HS-5 (cell line): ENCODE measurements around the gene TRNP1.

Experiments
- DNase-seq: peaks from one replicate; pipeline ENCODE4 v3.0.0-alpha.2; 2012; ENCODE audit warnings: low read depth

TRNP1 gene

GRCh38 chr1:27026621-27027574, 33.4 kb downstream of the TRNP1 start:
- DNase-seq, result no peak

GRCh38 chr1:27027575-27028250, 34.2 kb downstream of the TRNP1 start:
- DNase-seq, result no peak

DNA sequence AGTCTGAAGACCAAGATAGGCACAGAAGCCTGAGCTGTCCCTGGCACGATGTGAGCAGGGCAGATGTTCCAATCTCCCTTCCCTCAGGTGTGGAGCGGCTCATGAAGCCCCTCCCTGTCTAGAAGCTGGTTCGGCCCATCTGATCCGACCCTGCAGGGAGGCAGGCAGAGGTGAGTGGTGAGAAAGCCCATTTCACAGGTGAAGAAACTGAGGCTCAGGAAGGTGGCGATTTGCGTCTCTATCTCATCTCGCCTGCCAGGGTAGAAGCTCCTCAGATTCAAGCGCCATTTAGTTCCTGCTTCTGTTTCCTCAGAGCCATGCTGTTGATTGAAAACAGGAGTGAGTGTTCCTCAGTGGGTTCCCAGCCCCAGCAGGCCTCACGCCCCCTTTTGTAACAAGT, 36.0 kb downstream of the TRNP1 start:
- DNase-seq, result no peak

DNA sequence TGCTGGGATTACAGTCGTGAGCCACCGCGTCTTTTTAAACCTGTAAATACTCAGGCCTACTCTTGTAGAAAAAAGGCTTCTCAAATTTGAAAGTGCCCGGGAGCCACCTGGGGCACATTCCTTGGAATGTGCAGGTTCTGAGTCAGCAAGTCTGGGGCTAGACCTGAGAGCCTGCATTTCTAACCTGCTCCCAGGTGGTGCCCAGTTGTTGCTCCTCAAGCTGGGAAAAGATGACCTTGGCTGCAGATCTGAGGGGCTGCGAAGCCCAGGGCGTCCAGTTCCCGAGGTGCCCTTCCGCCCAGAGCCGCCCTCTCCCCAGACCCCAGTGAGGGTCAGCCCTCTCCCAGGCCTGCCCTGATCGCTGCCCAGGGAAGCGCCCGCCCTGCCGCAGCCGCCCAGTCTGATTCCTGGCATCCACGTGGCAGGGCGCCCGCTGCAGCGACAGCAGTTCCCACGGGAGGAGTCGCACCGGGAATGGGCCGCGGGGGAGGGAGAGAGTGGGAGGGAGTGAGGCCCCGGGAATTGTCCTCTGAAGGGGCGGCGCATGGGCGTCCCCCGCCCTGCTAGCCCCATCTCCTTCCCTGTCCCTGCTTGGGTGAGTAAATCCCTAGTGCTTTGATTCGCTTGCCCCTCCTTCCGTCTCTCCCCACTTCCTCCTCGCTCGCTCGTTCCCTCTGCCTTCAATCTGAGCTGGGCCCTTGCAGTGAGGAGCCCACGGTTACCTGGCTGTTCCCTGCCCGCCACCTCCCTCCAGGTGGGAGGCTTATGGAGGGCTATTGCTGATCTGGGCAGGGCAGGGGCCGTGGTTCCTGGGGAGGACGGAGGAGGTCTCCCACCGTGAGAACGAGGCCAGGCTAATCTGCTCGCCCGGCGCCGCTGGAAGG, 38.0 kb downstream of the TRNP1 start:
- DNase-seq, result no peak

DNA sequence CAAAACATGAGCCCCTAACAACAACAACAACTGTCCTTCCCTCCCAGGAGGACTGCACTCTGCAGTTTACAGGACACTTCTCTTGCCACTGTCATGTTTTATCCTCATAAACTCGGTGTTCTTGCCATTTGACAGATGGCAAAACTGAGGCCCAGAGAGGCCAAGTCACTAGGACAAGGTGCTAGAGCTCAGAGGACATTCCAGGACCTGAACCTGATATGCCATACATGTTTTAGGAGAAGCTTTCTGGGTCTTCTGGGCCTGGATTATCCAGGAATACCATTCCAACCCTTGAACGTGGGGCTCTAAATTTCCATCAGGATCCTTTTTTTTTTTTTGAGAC, 38.6 kb downstream of the TRNP1 start:
- no peak for DNase-seq

DNA sequence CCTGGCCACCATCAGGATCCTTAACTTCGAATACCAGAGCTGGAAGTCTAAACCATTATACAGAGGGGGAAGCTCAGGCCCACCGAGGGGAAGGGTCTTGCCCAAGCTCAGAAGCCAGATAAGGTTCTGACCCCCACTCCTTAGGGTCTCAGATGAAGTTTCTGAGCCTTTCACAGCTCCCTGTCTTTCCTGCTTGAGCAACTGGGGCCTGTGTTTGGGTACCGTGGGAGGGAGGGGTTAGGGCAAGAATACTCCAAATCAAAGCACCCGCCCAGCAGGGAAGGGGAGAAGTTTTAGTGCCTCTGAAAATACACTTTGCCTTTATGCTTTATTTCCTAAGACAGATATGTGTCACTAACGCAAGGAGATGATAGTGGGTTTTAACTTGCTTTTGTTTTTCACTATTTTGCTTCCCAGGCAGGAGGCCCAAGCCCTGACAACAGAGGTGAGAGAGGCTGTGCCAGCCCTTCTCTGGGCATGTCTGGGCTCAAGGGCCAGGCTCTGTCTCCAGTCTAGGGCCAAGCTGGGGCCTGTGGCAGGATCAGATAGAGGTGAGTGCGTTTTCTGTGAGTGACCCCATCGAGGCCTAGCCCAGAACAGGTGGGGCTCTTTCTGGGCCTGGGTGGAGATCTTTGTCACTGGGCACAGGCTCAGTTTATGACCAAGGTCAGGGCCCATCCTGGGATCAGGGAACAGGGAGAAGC, 39.7 kb downstream of the TRNP1 start:
- no peak for DNase-seq

DNA sequence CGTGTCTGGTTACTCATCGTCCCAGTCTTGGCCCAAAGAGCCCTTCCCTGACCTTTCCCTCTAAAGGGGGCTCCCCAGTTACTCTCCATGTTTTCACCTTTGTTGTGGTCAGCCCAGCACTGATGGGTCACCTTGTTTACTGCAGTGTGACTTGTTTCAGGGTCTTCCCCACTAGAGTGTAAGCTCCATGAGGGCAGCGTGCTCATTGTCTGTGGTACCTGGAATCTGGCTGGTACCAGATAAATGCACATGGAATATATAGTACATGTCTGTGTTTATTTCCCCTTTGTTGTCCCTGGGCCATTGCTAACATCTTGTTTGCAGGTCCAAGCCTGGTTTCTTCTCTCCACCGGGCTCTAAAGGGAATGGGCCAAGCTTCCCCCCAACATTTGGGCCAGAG, 41.9 kb downstream of the TRNP1 start:
- no peak for DNase-seq

DNA sequence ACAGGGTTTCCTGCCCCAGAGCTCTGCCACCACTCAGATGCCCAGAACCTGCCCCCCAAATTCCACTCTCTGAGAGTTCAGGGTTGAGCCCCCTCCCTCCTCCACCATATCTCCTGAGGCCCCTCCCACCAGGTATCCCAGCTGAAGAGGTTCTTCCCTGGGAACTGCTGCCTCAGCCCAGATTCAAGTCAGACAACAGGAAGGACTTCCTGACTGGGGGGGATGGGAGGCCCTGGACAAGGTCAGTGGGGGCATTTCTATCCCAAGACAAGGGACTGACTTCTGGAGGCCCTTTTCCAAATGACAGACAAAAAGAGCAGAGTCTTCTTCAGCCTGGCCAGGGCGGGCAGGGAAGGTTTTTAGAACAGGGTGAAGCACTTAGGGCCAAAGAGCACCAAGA, 43.2 kb downstream of the TRNP1 start:
- no peak for DNase-seq

- no peak for DNase-seq
Measured at GRCh38 chr1:27037518-27037917, 44.0 kb downstream of the TRNP1 start.

DNA sequence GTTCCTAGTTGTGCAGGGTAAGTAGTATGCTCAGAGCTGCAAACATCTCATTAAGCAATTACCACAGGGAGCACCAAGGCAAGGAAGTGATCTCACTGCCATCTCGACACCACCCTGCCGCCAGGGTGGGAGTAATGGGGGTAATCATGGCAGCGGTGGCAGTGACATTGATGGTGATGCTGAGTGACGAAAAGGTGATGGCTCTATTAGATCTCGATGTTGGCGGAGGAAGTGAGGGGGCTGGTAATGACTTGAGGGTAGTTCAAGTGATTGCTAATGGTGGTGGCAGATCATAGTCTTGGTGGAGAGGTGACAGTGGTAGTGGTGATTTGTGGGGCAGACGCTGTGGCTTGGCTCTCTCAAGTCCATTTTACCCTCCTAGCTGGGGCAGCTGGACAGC, 44.5 kb downstream of the TRNP1 start:
- DNase-seq, result no peak

DNA sequence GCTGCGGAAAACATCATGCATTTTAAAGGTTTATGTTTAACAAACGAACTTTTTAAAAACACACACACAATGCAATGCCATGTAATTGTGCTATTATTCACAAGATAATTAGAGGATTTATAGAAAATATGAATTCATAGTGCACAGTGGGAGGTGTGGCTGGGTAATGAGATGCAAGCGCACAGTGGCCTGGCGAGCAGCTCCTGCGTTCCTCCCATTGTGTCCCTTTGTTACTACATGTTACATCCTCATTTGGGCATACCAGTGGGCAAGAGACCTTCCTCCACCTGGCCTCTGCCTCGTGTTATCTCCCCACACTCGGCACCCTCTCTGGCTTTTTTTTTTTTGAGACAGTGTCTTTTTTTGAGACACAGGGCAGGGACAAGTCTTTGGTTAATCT, 49.2 kb downstream of the TRNP1 start:
- no peak for DNase-seq

DNA sequence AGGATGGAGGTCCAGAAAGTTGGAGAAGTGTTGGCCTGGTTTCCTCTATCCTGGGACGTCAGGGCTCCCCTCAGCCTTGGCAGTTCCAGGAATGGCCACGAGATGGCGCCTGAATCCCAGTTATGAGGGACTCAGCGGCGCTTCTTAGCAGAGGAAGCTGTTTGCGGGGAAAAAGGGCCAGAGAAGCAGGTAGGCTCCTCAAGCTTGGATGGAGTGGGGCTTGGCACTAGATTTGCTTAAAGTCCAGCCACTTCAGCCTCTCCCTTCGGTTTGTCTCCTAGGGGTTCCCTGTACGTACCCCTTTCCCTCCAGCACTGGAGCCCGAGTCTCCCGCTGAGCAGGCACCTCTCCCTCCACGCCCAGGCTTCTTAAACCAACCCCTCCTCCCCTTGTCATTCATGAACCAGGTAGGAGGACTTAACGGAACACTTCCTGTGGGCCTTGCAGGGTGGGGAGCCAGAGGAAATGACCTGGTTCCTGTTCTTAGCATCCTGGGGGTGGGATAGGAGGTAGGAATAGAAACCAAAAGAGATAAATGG, 51.2 kb downstream of the TRNP1 start:
- peak; percentile 46 for DNase-seq

GRCh38 chr1:27045973-27046558, 52.6 kb downstream of the TRNP1 start:
- DNase-seq, result peak; percentile 33

GRCh38 chr1:27047914-27048313, 54.4 kb downstream of the TRNP1 start:
- no peak for DNase-seq

DNA sequence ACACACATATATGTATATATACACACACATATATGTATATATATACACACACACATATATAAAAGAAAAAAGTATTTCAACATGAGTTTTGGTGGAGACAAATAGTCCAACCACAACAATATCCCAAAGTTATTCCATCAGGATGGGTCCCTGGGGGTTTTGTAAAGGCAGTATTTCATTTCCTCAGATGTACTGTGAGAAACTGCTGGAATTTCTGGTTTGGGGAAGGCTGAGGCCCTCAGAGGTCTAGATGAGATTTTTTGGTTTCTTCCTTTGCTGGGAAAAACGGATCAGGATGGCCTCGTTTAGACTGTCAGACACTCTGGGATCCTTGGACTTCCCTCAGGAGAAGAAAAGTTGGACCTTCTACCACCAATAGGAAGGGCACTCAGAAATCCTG, 55.6 kb downstream of the TRNP1 start:
- no peak for DNase-seq

DNA sequence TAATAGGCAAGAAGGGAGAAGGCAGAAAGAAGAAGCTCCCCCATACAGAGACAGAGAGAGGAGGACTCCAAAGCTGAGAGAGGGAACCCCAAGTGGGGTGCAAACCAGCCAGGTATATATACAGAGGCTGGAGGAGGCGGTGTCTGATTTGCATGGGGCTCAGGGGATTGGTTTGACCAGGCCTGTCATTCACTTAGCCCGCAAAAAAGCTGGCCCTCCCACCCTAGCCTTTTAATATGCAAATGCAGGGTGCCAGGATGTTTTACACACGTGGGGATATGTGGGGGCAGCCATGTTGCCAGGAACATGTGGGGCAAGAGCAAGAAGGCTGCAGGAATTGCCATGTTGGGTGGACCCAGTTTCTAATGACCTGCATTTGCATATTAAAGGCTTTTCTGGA, 56.1 kb downstream of the TRNP1 start:
- DNase-seq, result no peak
